Caco-2 (cell line): ENCODE results near the gene WDFY2. TPM values are rescaled to one million over a fixed set of nuclear protein-coding genes. Genes with fewer than 3 reads are reported as not detected.

Source experiments
- BruUV-seq: library from RNA; stranded (reverse); fragments of 400-500 nt; replicated peaks from 2 replicates; lab custom pipeline; 2021; lab: Mats Ljungman, UMichigan
- CTCF ChIA-PET: fragments of 300-600 bp; sonication (Branson Sonifier 250); formaldehyde crosslinking; loops from one replicate; lab custom pipeline; 2022; ENCODE audit warnings: antibody characterized with exemption; lab: Charles Lee
- POLR2A ChIA-PET: fragments of 300-600 bp; sonication (Branson Sonifier 250); formaldehyde crosslinking; loops from one replicate; lab custom pipeline; 2022; ENCODE audit warnings: antibody characterized with exemption; lab: Charles Lee
- DNase-seq, 2 experiments: peaks; one replicate each; pipeline versions ENCODE4 v3.0.0 to v3.0.0-alpha.2; 2020 to 2022
- H3K27me3 ChIP-seq: replicated peaks from 2 replicates; pipeline ENCODE4 v1.6.0; 2011; ENCODE audit warnings: low read length; ENCODE audit not compliant: control insufficient read depth, insufficient read depth
- H3K36me3 ChIP-seq: 2 replicates; pipeline ENCODE4 v1.5.1; 2011; ENCODE audit warnings: low read length; ENCODE audit not compliant: control insufficient read depth, insufficient read depth
- H3K4me1 ChIP-seq: fragments of 250-450 bp; sonication (Bioruptor Pico); 2 replicates; pipeline ENCODE4 v1.5.1; 2020; ENCODE audit warnings: mild to moderate bottlenecking
- H3K4me3 ChIP-seq: 2 replicates; pipeline ENCODE4 v1.5.1; 2011; ENCODE audit warnings: low read depth, mild to moderate bottlenecking, control low read depth, low read length
- H3K9me3 ChIP-seq: fragments of 250-450 bp; sonication (Bioruptor Pico); 2 replicates; pipeline ENCODE4 v1.5.1; 2020; ENCODE audit warnings: mild to moderate bottlenecking, moderate library complexity
- H3K27ac Mint-ChIP-seq: one replicate; pipeline ENCODE4 v1.8.0; 2022; ENCODE audit warnings: mixed read lengths; ENCODE audit not compliant: unreplicated experiment
- H3K27me3 Mint-ChIP-seq: one replicate; pipeline ENCODE4 v1.8.0; 2022; ENCODE audit warnings: mixed read lengths; ENCODE audit not compliant: insufficient read depth, unreplicated experiment
- H3K36me3 Mint-ChIP-seq: one replicate; pipeline ENCODE4 v1.8.0; 2022; ENCODE audit warnings: mild to moderate bottlenecking, mixed read lengths; ENCODE audit not compliant: insufficient read depth, unreplicated experiment
- H3K4me1 Mint-ChIP-seq: one replicate; pipeline ENCODE4 v1.8.0; 2022; ENCODE audit warnings: low read depth, mixed read lengths; ENCODE audit not compliant: unreplicated experiment
- H3K4me3 Mint-ChIP-seq: one replicate; pipeline ENCODE4 v1.8.0; 2022; ENCODE audit warnings: mild to moderate bottlenecking, moderate library complexity, mixed read lengths; ENCODE audit not compliant: unreplicated experiment
- H3K9me3 Mint-ChIP-seq: one replicate; pipeline ENCODE4 v1.8.0; 2022; ENCODE audit warnings: mixed read lengths; ENCODE audit not compliant: unreplicated experiment
- intact Hi-C: fragments of 100-400 bp; cut with micrococcal nuclease; formaldehyde crosslinking; loops from one replicate; pipeline ENCODE4 v1.10.0; 2022; ENCODE audit not compliant: unreplicated experiment
- total RNA-seq: library from RNA; stranded (reverse); gene quantifications from 2 replicates; pipeline ENCODE4 v1.2.3, GENCODE V29; 2022
- TF ChIP-seq, protein P1 (sequence below), 2 experiments: fragments of 200-600 bp in 1 of 2; IDR thresholded peaks; 1 replicate in 1 of 2; 2 replicates in 1 of 2; pipeline versions ENCODE4 v1.5.1 to v1.8.0; 2011 to 2022; ENCODE audit warnings: antibody characterized with exemption in 1 of 2, control low read depth in 1 of 2, inconsistent platforms in 1 of 2, low read depth in 1 of 2, low read length in 1 of 2, mild to moderate bottlenecking in 1 of 2, moderate library complexity in 1 of 2; ENCODE audit not compliant: insufficient read depth in 1 of 2, severe bottlenecking in 1 of 2, unreplicated experiment in 1 of 2

WDFY2 gene
- total RNA-seq, 1 experiment from 2014 or later: 9.2 TPM

- Mint-ChIP-seq H3K27me3 (no peaks in the 10 kb centered on the region), H3K9me3 (no peaks in the 10 kb centered on the region), H3K27ac (no peak overlapping the region), H3K36me3 (no peaks in the 10 kb centered on the region), H3K4me1 (peaks cover 23% of the 10 kb centered on the region), H3K4me3 (no peak overlapping the region)
- POLR2A ChIA-PET: no interaction called here
- Histone ChIP-seq H3K36me3 (no peaks in the 10 kb centered on the region), H3K27me3 (no peaks in the 10 kb centered on the region), H3K4me1 (peaks cover 22% of the 10 kb centered on the region), H3K9me3 (no peaks in the 10 kb centered on the region), H3K4me3 (no peak overlapping the region)
- no TSS peak for BruUV-seq
- intact Hi-C loops: no loop called here
- TF ChIP-seq, protein P1, sequence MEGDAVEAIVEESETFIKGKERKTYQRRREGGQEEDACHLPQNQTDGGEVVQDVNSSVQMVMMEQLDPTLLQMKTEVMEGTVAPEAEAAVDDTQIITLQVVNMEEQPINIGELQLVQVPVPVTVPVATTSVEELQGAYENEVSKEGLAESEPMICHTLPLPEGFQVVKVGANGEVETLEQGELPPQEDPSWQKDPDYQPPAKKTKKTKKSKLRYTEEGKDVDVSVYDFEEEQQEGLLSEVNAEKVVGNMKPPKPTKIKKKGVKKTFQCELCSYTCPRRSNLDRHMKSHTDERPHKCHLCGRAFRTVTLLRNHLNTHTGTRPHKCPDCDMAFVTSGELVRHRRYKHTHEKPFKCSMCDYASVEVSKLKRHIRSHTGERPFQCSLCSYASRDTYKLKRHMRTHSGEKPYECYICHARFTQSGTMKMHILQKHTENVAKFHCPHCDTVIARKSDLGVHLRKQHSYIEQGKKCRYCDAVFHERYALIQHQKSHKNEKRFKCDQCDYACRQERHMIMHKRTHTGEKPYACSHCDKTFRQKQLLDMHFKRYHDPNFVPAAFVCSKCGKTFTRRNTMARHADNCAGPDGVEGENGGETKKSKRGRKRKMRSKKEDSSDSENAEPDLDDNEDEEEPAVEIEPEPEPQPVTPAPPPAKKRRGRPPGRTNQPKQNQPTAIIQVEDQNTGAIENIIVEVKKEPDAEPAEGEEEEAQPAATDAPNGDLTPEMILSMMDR (IDR thresholded peaks at IDR 0.05; ENCODE audit: insufficient read depth in 1 of 2, low read depth in 1 of 2, low read length in 1 of 2, severe bottlenecking in 1 of 2, unreplicated experiment in 1 of 2): no peak
- CTCF ChIA-PET: no interaction called here
- DNase-seq: no peak
Measured at GRCh38 chr13:51632591-51633362, 48.5 kb downstream of the WDFY2 start.

- ChIA-PET CTCF (no interaction called here), POLR2A (no interaction called here)
- H3K9me3 ChIP-seq: no peaks in the 10 kb centered on the region
- TF ChIP-seq, protein P1 (IDR thresholded peaks at IDR 0.05; ENCODE audit: insufficient read depth in 1 of 2, low read depth in 1 of 2, low read length in 1 of 2, severe bottlenecking in 1 of 2, unreplicated experiment in 1 of 2): no peak
- H3K27ac Mint-ChIP-seq: peak overlapping the region; percentile 2
- no peaks in the 10 kb centered on the region for H3K36me3 Mint-ChIP-seq
- H3K4me1 Mint-ChIP-seq: peaks cover 33% of the 10 kb centered on the region
- no peaks in the 10 kb centered on the region for H3K9me3 Mint-ChIP-seq
- H3K4me3 Mint-ChIP-seq: no peak overlapping the region
- no peaks in the 10 kb centered on the region for H3K36me3 ChIP-seq
- DNase-seq: no peak
- no peaks in the 10 kb centered on the region for H3K27me3 Mint-ChIP-seq
- no peak overlapping the region for H3K4me3 ChIP-seq
- H3K4me1 ChIP-seq: peaks cover 36% of the 10 kb centered on the region
- BruUV-seq: no TSS peak
- intact Hi-C loops: no loop called here
- H3K27me3 ChIP-seq: no peaks in the 10 kb centered on the region
Measured at GRCh38 chr13:51635137-51635878, 51.0 kb downstream of the WDFY2 start.

GRCh38 chr13:51636349-51636890 is 52.2 kb downstream of the WDFY2 start:
- Mint-ChIP-seq H3K27ac (peak overlapping the region; percentile 2), H3K36me3 (no peaks in the 10 kb centered on the region), H3K9me3 (no peaks in the 10 kb centered on the region), H3K4me3 (no peak overlapping the region), H3K27me3 (no peaks in the 10 kb centered on the region), H3K4me1 (peaks cover 33% of the 10 kb centered on the region)
- H3K9me3 ChIP-seq: no peaks in the 10 kb centered on the region
- TF ChIP-seq, protein P1 (IDR thresholded peaks at IDR 0.05; ENCODE audit: insufficient read depth in 1 of 2, low read depth in 1 of 2, low read length in 1 of 2, severe bottlenecking in 1 of 2, unreplicated experiment in 1 of 2): no peak
- intact Hi-C loops: loop anchor here (1.0 kb wide), 1 partner anchor 52 kb away; the partner anchor contains the start of gene WDFY2
- DNase-seq: peak in 1 of 2 experiments; percentile 31
- ChIA-PET POLR2A (no interaction called here), CTCF (no interaction called here)
- H3K4me1 ChIP-seq: peaks cover 36% of the 10 kb centered on the region
- no TSS peak for BruUV-seq
- H3K36me3 ChIP-seq: no peaks in the 10 kb centered on the region
- H3K27me3 ChIP-seq: no peaks in the 10 kb centered on the region
- H3K4me3 ChIP-seq: no peak overlapping the region
